Kidney (tissue), 14 donors: ENCODE results near the gene NAA16. TPM values are rescaled to one million over a fixed set of nuclear protein-coding genes. Genes with fewer than 3 reads are reported as not detected.

Source experiments
- DNase-seq, 5 donors: peaks; one replicate each; pipeline ENCODE4 v3.0.0-alpha.2; 2013 to 2020
- FAIRE-seq: peaks from 2 replicates; lab custom pipeline; 2012; peaks lifted over from hg19 to GRCh38; lab: Jason Lieb, UNC
- H3K27ac ChIP-seq, 2 donors: one replicate each; pipeline ENCODE4 v1.7.0; 2013; ENCODE audit warnings: low read depth in 2 of 2, low read length in 2 of 2, inconsistent platforms in 1 of 2
- H3K27me3 ChIP-seq: one replicate; pipeline ENCODE4 v1.7.1; 2013; ENCODE audit warnings: low read length, inconsistent platforms; ENCODE audit not compliant: control insufficient read depth, insufficient read depth
- H3K36me3 ChIP-seq, 3 donors: one replicate each; pipeline versions ENCODE4 v1.7.0 to v1.7.1; 2013; ENCODE audit warnings: low read length in 3 of 3, control low read depth in 1 of 3, inconsistent platforms in 1 of 3; ENCODE audit not compliant: insufficient read depth in 3 of 3, control insufficient read depth in 2 of 3
- H3K4me1 ChIP-seq, 3 donors: one replicate each; pipeline versions ENCODE4 v1.7.0 to v1.7.1; 2013; ENCODE audit warnings: low read length in 3 of 3, inconsistent platforms in 1 of 3, low read depth in 1 of 3; ENCODE audit not compliant: control insufficient read depth in 2 of 3, insufficient read depth in 2 of 3
- H3K4me3 ChIP-seq, 3 donors: one replicate each; pipeline versions ENCODE4 v1.7.0 to v1.8.1; 2013; ENCODE audit warnings: low read length in 3 of 3, control low read depth in 1 of 3, inconsistent platforms in 1 of 3
- H3K9ac ChIP-seq, 3 donors: one replicate each; pipeline versions ENCODE4 v1.7.0 to v1.7.1; 2013; ENCODE audit warnings: low read length in 3 of 3, control low read depth in 1 of 3, inconsistent platforms in 1 of 3
- H3K9me3 ChIP-seq, 3 donors: one replicate each; pipeline versions ENCODE4 v1.7.0 to v1.7.1; 2013; ENCODE audit warnings: low read length in 3 of 3, control low read depth in 1 of 3, inconsistent platforms in 1 of 3; ENCODE audit not compliant: control insufficient read depth in 2 of 3, insufficient read depth in 1 of 3
- intact Hi-C: fragments of 100-400 bp; cut with DNase I; formaldehyde crosslinking; loops from one replicate; pipeline ENCODE4 v1.11.1; 2022
- polyA plus RNA-seq: library from polyadenylated mRNA; stranded (reverse); fragments of 350-450 nt; fragmentation: Illumina TruSeq; extraction: RNeasy Lipid Tissue Mini Kit (QIAGEN cat#74804); gene quantifications from one replicate; pipeline ENCODE4 v1.2.3, GENCODE V29; 2014; ENCODE audit warnings: low read depth, low replicate concordance; ENCODE audit not compliant: insufficient read depth
- total RNA-seq: library from RNA; stranded (reverse); fragmentation: NEBNext Ultra II Directional; extraction: Animal tissue kit (Norgen Biotek cat#: 25700); gene quantifications from one replicate; pipeline ENCODE4 v1.2.1, GENCODE V29; 2021
- TF ChIP-seq, protein P1 (sequence below): IDR thresholded peaks from 3 replicates; pipeline ENCODE4 v1.5.1; 2012; ENCODE audit warnings: mild to moderate bottlenecking, moderate library complexity, borderline replicate concordance; ENCODE audit not compliant: insufficient read depth; ENCODE audit errors: extremely low read depth
- donor health status: control.
- donor health status: control.
- donor health status: control.
- donor health status: control.
- donor health status: control.
- donor health status: DM: yes; HTN: yes; CAD: no.
- donor health status: Normal renal cell carcinoma (clear cell type).

The NAA16 gene
- total and polyA plus RNA-seq, 2 donors from 2014 or later: 6.4 to 22.3 TPM

DNA sequence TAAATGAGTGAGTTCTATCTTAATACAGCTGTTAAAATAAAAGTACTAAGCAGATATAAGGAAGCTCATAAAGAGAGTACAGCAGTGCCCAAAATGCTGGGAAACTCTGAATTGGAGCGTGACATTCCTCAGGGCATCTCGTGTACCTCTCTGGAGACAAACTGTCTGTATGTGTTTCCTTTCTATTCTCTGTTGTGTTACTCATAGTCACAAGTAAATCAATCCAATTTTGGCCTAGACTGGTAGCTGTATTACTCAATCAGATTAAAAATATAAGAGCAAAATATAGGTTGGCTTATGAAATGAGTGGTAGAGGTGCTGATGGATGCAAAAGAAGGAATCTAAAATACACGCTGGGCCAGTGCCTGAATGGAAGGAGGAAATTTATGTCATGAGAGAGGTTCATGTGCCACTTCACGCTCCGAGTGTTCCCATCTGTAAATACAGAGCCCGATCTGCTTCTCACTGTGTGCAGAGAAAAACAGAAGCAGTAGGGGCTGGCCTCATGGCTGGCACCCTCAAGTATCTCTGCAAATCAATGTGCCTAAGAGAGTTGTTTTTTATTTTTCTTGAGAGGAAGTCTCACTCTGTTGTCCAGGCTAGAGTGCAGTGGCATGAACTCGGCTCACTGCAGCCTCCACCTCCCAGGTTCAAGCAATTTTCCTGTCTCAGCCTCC, 87.6 kb downstream of the NAA16 start:
- intact Hi-C loops: no loop called here
- Histone ChIP-seq H3K4me3 (no peak overlapping the region), H3K36me3 (no peaks in the 10 kb centered on the region), H3K4me1 (no peaks in the 10 kb centered on the region), H3K27ac (no peak overlapping the region), H3K9ac (no peak overlapping the region), H3K9me3 (no peaks in the 10 kb centered on the region), H3K27me3 (no peaks in the 10 kb centered on the region)
- TF ChIP-seq, protein P1, sequence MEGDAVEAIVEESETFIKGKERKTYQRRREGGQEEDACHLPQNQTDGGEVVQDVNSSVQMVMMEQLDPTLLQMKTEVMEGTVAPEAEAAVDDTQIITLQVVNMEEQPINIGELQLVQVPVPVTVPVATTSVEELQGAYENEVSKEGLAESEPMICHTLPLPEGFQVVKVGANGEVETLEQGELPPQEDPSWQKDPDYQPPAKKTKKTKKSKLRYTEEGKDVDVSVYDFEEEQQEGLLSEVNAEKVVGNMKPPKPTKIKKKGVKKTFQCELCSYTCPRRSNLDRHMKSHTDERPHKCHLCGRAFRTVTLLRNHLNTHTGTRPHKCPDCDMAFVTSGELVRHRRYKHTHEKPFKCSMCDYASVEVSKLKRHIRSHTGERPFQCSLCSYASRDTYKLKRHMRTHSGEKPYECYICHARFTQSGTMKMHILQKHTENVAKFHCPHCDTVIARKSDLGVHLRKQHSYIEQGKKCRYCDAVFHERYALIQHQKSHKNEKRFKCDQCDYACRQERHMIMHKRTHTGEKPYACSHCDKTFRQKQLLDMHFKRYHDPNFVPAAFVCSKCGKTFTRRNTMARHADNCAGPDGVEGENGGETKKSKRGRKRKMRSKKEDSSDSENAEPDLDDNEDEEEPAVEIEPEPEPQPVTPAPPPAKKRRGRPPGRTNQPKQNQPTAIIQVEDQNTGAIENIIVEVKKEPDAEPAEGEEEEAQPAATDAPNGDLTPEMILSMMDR: no peak
- no peak for FAIRE-seq
- DNase-seq: peak in 3 of 5 donors; percentile 13 to 37 (median 20)

DNA sequence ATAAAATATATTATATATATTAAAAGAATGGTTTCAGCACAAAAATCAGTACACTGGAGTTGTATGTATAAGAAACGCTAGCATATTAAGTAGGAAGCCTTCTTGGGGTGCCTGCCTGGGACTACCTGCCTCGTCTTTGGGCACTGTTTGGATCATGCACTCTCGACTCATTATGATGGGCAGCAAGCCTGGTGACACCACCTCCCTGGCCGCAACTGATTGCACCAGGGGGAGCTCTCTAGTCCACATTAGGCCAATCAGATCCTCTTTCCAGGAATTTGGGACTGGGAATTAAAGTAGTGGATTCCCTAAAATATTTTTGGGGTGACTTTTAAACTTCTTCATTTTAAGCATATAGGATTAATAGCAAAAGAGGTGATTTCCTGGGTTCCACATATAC, 90.3 kb downstream of the NAA16 start:
- Histone ChIP-seq H3K9me3 (no peaks in the 10 kb centered on the region), H3K9ac (no peak overlapping the region), H3K4me1 (no peaks in the 10 kb centered on the region), H3K27ac (no peak overlapping the region), H3K4me3 (no peak overlapping the region), H3K36me3 (no peaks in the 10 kb centered on the region), H3K27me3 (no peaks in the 10 kb centered on the region)
- peak in 4 of 5 donors; percentile 51 to 59 (median 57) for DNase-seq
- no peak for FAIRE-seq
- intact Hi-C loops: no loop called here
- TF ChIP-seq, protein P1: no peak

DNA sequence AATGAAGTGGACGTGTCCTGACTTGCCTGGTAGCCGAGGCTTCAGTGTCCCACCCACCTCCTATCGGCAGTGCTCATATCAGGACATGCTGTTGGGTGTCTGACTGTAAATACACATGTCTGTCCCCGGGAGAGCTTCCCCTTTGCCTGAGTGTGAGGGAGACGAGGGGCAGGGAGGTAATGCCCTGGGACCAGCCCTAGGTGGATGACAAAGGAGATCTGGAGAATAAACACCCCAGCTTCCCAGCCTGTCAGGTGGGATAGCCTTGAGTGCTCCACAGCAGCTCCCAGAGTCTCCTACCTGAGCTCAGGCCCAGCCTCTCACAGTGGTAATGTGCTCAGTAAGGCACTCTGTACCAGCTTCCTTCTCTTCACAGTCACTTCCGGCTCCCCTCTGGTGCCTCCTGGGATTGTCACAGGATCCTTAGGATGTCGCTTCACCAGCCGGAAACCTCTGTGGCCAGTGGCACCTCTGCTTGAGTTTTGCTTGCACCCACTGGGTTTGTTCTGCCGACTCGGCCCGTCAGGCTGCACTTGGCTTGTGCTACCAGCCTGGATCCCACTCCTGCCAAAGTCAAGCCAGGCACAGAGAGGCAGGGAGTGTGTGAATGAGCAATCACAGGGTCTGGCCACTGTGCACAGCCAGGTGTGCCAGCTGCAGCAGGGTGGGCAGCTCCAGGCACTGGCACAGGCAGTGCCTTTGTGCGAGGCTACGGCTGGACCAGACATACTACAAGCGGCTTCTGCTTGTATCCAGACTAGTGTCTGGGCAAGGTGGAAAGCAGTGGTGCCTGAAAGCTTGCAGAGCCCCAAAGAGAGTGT, 91.8 kb downstream of the NAA16 start:
- TF ChIP-seq, protein P1: no peak
- Histone ChIP-seq H3K27ac (no peak overlapping the region), H3K4me1 (no peaks in the 10 kb centered on the region), H3K4me3 (no peak overlapping the region), H3K36me3 (no peaks in the 10 kb centered on the region), H3K27me3 (no peaks in the 10 kb centered on the region), H3K9ac (no peak overlapping the region), H3K9me3 (no peaks in the 10 kb centered on the region)
- intact Hi-C loops: no loop called here
- no peak for FAIRE-seq
- DNase-seq: peak in 1 of 5 donors; percentile 25
